Liver (tissue), 9 donors: Measurements from ENCODE around the gene ACBD7. TPM values are rescaled to one million over a fixed set of nuclear protein-coding genes. Genes with fewer than 3 reads are reported as not detected.

Experiments used
- DNase-seq: peaks from one replicate; pipeline ENCODE4 v3.0.0-alpha.2; 2017; ENCODE audit warnings: low spot score
- H3K27ac ChIP-seq, 2 donors: one replicate each; pipeline ENCODE4 v1.7.0; 2013; ENCODE audit warnings: inconsistent platforms in 2 of 2, low read length in 2 of 2, control low read depth in 1 of 2, low read depth in 1 of 2, mild to moderate bottlenecking in 1 of 2
- H3K27me3 ChIP-seq, 4 donors: one replicate each; pipeline versions ENCODE4 v1.6.1 to v1.7.0; 2013; ENCODE audit warnings: low read length in 3 of 4, inconsistent platforms in 1 of 4, mild to moderate bottlenecking in 1 of 4, moderate library complexity in 1 of 4; ENCODE audit not compliant: control insufficient read depth in 4 of 4, insufficient read depth in 4 of 4
- H3K36me3 ChIP-seq, 4 donors: one replicate each; pipeline versions ENCODE4 v1.6.1 to v1.7.0; 2013; ENCODE audit warnings: low read length in 3 of 4, mild to moderate bottlenecking in 3 of 4, low read depth in 1 of 4, moderate library complexity in 1 of 4; ENCODE audit not compliant: control insufficient read depth in 4 of 4, insufficient read depth in 3 of 4
- H3K4me1 ChIP-seq, 4 donors: one replicate each; pipeline versions ENCODE4 v1.6.1 to v1.7.0; 2013; ENCODE audit warnings: low read length in 3 of 4, mild to moderate bottlenecking in 3 of 4, moderate library complexity in 1 of 4; ENCODE audit not compliant: control insufficient read depth in 4 of 4, insufficient read depth in 4 of 4
- H3K4me3 ChIP-seq, 3 donors: one replicate each; pipeline versions ENCODE4 v1.6.1 to v1.7.0; 2013; ENCODE audit warnings: low read length in 3 of 3, control low read depth in 1 of 3, low read depth in 1 of 3, mild to moderate bottlenecking in 1 of 3
- H3K9ac ChIP-seq, 2 donors: one replicate each; pipeline ENCODE4 v1.7.0; 2013; ENCODE audit warnings: low read length in 2 of 2, mild to moderate bottlenecking in 2 of 2, moderate library complexity in 2 of 2, control low read depth in 1 of 2, low read depth in 1 of 2
- H3K9me3 ChIP-seq, 4 donors: one replicate each; pipeline versions ENCODE4 v1.6.1 to v1.7.0; 2013; ENCODE audit warnings: low read length in 3 of 4; ENCODE audit not compliant: control insufficient read depth in 4 of 4
- ATF3 ChIP-seq: IDR thresholded peaks from 2 replicates; pipeline ENCODE4 v1.6.1; 2016; ENCODE audit warnings: antibody characterized with exemption
- EGR1 ChIP-seq, 2 donors: IDR thresholded peaks; 2 replicates each; pipeline ENCODE4 v1.6.1; 2016 to 2018; ENCODE audit warnings: antibody characterized with exemption in 2 of 2, low read depth in 2 of 2
- FOXA1 ChIP-seq: IDR thresholded peaks from 2 replicates; pipeline ENCODE4 v1.6.1; 2016; ENCODE audit warnings: antibody characterized with exemption
- FOXA2 ChIP-seq: IDR thresholded peaks from 2 replicates; pipeline ENCODE4 v1.6.1; 2016; ENCODE audit warnings: antibody characterized with exemption
- GABPA ChIP-seq, 2 donors: IDR thresholded peaks in 1 of 2; conservative IDR thresholded peaks in 1 of 2; 2 replicates each; pipeline ENCODE4 v1.6.1; 2016; ENCODE audit warnings: antibody characterized with exemption in 2 of 2, mild to moderate bottlenecking in 1 of 2, moderate library complexity in 1 of 2
- HNF4A ChIP-seq, 2 donors: conservative IDR thresholded peaks; 2 replicates each; pipeline ENCODE4 v1.6.1; 2016; ENCODE audit warnings: antibody characterized with exemption in 2 of 2, mild to moderate bottlenecking in 2 of 2
- HNF4G ChIP-seq: IDR thresholded peaks from 2 replicates; pipeline ENCODE4 v1.6.1; 2016; ENCODE audit warnings: antibody characterized with exemption
- JUND ChIP-seq, 2 donors: IDR thresholded peaks; 2 replicates each; pipeline ENCODE4 v1.6.1; 2016; ENCODE audit warnings: antibody characterized with exemption in 2 of 2
- MAX ChIP-seq: IDR thresholded peaks from 2 replicates; pipeline ENCODE4 v1.6.1; 2016; ENCODE audit warnings: antibody characterized with exemption
- NR2F2 ChIP-seq: IDR thresholded peaks from 2 replicates; pipeline ENCODE4 v1.6.1; 2016; ENCODE audit warnings: antibody characterized with exemption
- RAD21 ChIP-seq, 2 donors: IDR thresholded peaks; 2 replicates each; pipeline ENCODE4 v1.6.1; 2016; ENCODE audit warnings: antibody characterized with exemption in 2 of 2, mild to moderate bottlenecking in 2 of 2
- REST ChIP-seq: IDR thresholded peaks from 2 replicates; pipeline ENCODE4 v1.6.1; 2016; ENCODE audit warnings: antibody characterized with exemption, mild to moderate bottlenecking
- RXRA ChIP-seq, 2 donors: IDR thresholded peaks; 2 replicates each; pipeline ENCODE4 v1.6.1; 2017 to 2018; ENCODE audit warnings: antibody characterized with exemption in 2 of 2, mild to moderate bottlenecking in 1 of 2
- SP1 ChIP-seq: IDR thresholded peaks from 2 replicates; pipeline ENCODE4 v1.6.1; 2018; ENCODE audit warnings: antibody characterized with exemption, mild to moderate bottlenecking
- TAF1 ChIP-seq: conservative IDR thresholded peaks from 2 replicates; pipeline ENCODE4 v1.6.1; 2016; ENCODE audit warnings: antibody characterized with exemption, mild to moderate bottlenecking
- YY1 ChIP-seq: IDR thresholded peaks from 2 replicates; pipeline ENCODE4 v1.6.1; 2016; ENCODE audit warnings: antibody characterized with exemption, mild to moderate bottlenecking
- ZBTB33 ChIP-seq: IDR thresholded peaks from 2 replicates; pipeline ENCODE4 v1.6.1; 2016; ENCODE audit warnings: antibody characterized with exemption
- WGBS: extraction: QIAGEN DNeasy Blood & Tissue Kit; methylation state at CpG from one replicate; pipeline ENCODE4 v1.1.7; 2013; 5-methylcytosine and 5-hydroxymethylcytosine counted together
- polyA plus RNA-seq, 2 donors: library from polyadenylated mRNA; stranded (reverse) in 1 of 2; unstranded in 1 of 2; fragments of 200-250 nt in 1 of 2; fragments of >200 nt in 1 of 2; fragmentation: Nextera tagmentation in 1 of 2; extraction: Ambion mirVana in 1 of 2; gene quantifications; one replicate each; pipeline versions ENCODE4 v1.2.1 to v1.2.3, GENCODE V29; 2013 to 2015
- total RNA-seq, 2 donors: library from RNA; depleted of rRNA; stranded (reverse); fragments of >200 nt; gene quantifications; one replicate each; pipeline ENCODE4 v1.2.3, GENCODE V29; 2014
- TF ChIP-seq, protein P1 (sequence below): fragments of 150-350 bp; IDR thresholded peaks from 2 replicates; pipeline ENCODE4 v1.5.1; 2017; ENCODE audit warnings: improper control_type of control experiment, low read depth, low read length; ENCODE audit not compliant: missing input control
- donor health status: healthy.
- donor health status: healthy.
- donor health status: healthy.
- donor health status: healthy.
- donor health status: healthy.

Gene ACBD7
- total and polyA plus RNA-seq, 4 donors = 0.13 to 0.37 TPM; not detected in 2

- DNase-seq = no peak
- Histone ChIP-seq H3K27me3 (no peaks in the 10 kb centered on the region), H3K9ac (peak overlapping the region; percentile 53 to 96), H3K36me3 (no peaks in the 10 kb centered on the region), H3K27ac (peak overlapping the region; percentile 90 to 98), H3K4me1 (peaks cover 7 to 23% (median 14%) of the 10 kb centered on the region in 4 donors), H3K4me3 (peak overlapping the region; percentile 82 to 99 (median 93)), H3K9me3 (no peaks in the 10 kb centered on the region)
- TF ChIP-seq, protein P1, sequence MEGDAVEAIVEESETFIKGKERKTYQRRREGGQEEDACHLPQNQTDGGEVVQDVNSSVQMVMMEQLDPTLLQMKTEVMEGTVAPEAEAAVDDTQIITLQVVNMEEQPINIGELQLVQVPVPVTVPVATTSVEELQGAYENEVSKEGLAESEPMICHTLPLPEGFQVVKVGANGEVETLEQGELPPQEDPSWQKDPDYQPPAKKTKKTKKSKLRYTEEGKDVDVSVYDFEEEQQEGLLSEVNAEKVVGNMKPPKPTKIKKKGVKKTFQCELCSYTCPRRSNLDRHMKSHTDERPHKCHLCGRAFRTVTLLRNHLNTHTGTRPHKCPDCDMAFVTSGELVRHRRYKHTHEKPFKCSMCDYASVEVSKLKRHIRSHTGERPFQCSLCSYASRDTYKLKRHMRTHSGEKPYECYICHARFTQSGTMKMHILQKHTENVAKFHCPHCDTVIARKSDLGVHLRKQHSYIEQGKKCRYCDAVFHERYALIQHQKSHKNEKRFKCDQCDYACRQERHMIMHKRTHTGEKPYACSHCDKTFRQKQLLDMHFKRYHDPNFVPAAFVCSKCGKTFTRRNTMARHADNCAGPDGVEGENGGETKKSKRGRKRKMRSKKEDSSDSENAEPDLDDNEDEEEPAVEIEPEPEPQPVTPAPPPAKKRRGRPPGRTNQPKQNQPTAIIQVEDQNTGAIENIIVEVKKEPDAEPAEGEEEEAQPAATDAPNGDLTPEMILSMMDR = no peak
- TF ChIP-seq YY1 = no peak
- no peak for TF ChIP-seq REST
- TF ChIP-seq FOXA2 = no peak
- no peak for TF ChIP-seq GABPA (IDR thresholded peaks at IDR 0.05 in 1 of 2, conservative IDR thresholded peaks at IDR 0.05 in 1 of 2)
- TF ChIP-seq MAX = no peak
- TF ChIP-seq HNF4A (conservative IDR thresholded peaks at IDR 0.05) = no peak
- no peak for TF ChIP-seq EGR1 (IDR thresholded peaks at IDR 0.05; ENCODE audit: low read depth in 2 of 2)
- TF ChIP-seq FOXA1 = no peak
- no peak for TF ChIP-seq RAD21 (IDR thresholded peaks at IDR 0.05)
- no peak for TF ChIP-seq SP1
- TF ChIP-seq JUND (IDR thresholded peaks at IDR 0.05) = no peak
- no peak for TF ChIP-seq TAF1
- no peak for TF ChIP-seq ATF3
- TF ChIP-seq HNF4G = no peak
- no peak for TF ChIP-seq RXRA (IDR thresholded peaks at IDR 0.05)
- WGBS = 2% methylated on average over 11 of the region's 11 CpGs
Measured at GRCh38 chr10:15096661-15097010, 8.1 kb upstream of the ACBD7 start.

DNA sequence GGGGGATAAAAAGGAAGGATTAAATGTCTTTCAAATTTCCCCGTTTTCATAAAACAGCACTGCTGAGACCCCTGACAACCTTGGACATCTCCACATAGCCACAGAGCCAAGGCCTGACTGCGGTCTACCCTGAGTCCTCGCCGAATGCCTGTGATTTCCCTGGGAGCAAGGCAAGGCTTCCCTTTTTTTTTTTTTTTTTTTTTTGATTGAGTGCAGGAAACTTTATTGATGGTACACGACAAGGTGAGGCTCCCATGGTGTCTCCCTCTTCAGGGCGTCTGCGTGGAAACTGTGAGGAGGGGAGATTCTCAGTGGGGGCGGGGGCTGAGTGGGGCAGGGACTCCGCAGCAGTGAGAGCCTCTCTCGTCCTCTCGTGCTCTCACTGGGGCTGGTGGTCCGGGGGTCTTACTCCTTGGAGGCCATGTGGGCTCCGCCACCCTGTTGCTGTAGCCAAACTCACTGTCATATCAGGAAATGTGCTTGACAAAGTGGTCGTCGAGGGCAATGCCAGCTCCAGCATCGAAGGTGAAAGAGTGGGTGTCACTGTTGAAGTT lies 4.4 kb upstream of the ACBD7 start:
- Histone ChIP-seq H3K27me3 (no peaks in the 10 kb centered on the region), H3K4me1 (peaks cover 3 to 19% (median 13%) of the 10 kb centered on the region in 4 donors), H3K36me3 (no peaks in the 10 kb centered on the region), H3K9ac (no peak overlapping the region), H3K4me3 (no peak overlapping the region), H3K27ac (no peak overlapping the region), H3K9me3 (no peaks in the 10 kb centered on the region)
- no peak for TF ChIP-seq HNF4A (conservative IDR thresholded peaks at IDR 0.05)
- no peak for TF ChIP-seq SP1
- TF ChIP-seq JUND (IDR thresholded peaks at IDR 0.05) = no peak
- no peak for TF ChIP-seq GABPA (IDR thresholded peaks at IDR 0.05 in 1 of 2, conservative IDR thresholded peaks at IDR 0.05 in 1 of 2)
- no peak for TF ChIP-seq NR2F2
- TF ChIP-seq ZBTB33 = no peak
- no peak for TF ChIP-seq FOXA1
- TF ChIP-seq FOXA2 = no peak
- TF ChIP-seq, protein P1 = no peak
- no peak for DNase-seq
- 91% methylated on average over 16 of the region's 16 CpGs for WGBS
